HG02885 (cell line): ENCODE measurements around the gene ZNF415.

ENCODE experiments used
- ATAC-seq: cut with Tn5 transposase; IDR thresholded peaks from one replicate; pipeline ENCODE4 v1.9.1; 2021; ENCODE audit warnings: mild to moderate bottlenecking; ENCODE audit not compliant: unreplicated experiment, poor library complexity

Gene ZNF415

GRCh38 chr19:53057904-53058580 is 74.7 kb downstream of the ZNF415 start:
- no peak for ATAC-seq
